Measurements from ENCODE around the gene MB. TPM values are rescaled to one million over a fixed set of nuclear protein-coding genes. Genes with fewer than 3 reads are reported as not detected.

Gene MB
- total RNA-seq, 1 experiment from 2014 or later: not detected

DNA sequence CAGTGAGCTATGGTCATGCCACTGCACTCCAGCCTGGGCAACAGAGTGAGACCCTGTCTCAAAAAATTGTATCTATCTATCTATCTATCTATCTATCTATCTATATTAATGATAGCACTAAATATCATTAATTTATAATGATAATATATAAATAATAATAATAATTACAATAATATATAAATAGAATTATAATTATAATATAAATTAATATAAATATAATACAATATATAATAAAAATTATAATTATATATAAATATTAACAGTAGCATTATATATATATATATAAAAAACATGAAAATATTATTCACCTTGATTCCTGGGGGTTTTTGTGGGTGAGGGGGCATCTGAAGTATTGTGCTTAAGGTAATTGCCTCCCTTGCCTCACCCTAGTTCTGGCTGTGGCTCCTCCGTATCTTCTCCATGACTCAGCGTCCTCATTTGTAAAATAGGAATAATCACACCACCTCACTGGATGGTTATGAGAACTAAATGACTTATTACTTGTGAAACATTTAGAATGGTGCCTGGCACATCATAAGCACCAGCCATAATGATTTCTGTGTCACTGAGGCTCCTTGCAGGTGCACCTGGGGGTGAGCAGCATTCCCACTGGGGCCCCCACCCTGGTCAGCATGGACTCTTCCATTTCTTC, 57.6 kb downstream of the MB start:
- Histone ChIP-seq H3K27me3 (ENCODE audit: low read length) (no peaks in the 10 kb centered on the region), H3K27ac (ENCODE audit: low read length) (no peak overlapping the region), H4K20me1 (ENCODE audit: insufficient read depth, low read depth, low read length) (no peaks in the 10 kb centered on the region), H2AFZ (ENCODE audit: low read length) (no peak overlapping the region), H3K4me2 (ENCODE audit: low read depth, low read length, poor library complexity, severe bottlenecking) (no peak overlapping the region), H3K4me1 (ENCODE audit: low read length) (no peaks in the 10 kb centered on the region), H3K79me2 (ENCODE audit: low read length) (no peaks in the 10 kb centered on the region), H3K9ac (ENCODE audit: low read length) (no peak overlapping the region), H3K4me3 (ENCODE audit: low read length) (no peak overlapping the region), H3K36me3 (ENCODE audit: insufficient read depth, low read length) (no peaks in the 10 kb centered on the region), H3K9me2 (replicated peaks; ENCODE audit: insufficient read depth, low read length) (no peaks in the 10 kb centered on the region), H3K9me3 (ENCODE audit: low read length) (no peaks in the 10 kb centered on the region)
- no peak for DNase-seq

DNA sequence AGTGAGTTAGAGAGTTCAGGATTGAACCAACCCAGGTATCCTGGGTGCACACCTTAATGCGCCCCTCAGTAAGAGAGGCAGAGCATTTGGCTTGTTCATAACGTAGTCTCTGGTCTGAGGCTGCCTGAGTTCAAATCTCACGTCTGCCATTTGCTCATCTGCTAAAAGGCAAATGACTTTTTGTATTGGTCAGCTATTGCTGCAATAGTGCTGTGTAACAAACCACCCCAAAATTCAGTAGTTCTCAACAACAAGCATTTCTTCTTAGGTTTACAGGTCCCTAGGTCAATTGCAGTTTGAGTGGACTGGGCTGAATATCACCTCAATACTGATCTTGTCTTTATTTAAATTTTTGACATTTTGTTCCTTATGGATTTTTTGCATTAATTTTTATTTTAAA, 58.4 kb downstream of the MB start:
- Histone ChIP-seq H3K9me3 (ENCODE audit: low read length) (no peaks in the 10 kb centered on the region), H3K4me3 (ENCODE audit: low read length) (no peak overlapping the region), H3K27ac (ENCODE audit: low read length) (no peak overlapping the region), H3K9ac (ENCODE audit: low read length) (no peak overlapping the region), H3K36me3 (ENCODE audit: insufficient read depth, low read length) (no peaks in the 10 kb centered on the region), H4K20me1 (ENCODE audit: insufficient read depth, low read depth, low read length) (peaks cover 4% of the 10 kb centered on the region; the same call in 1 of the 2 replicates), H2AFZ (ENCODE audit: low read length) (no peak overlapping the region), H3K9me2 (replicated peaks; ENCODE audit: insufficient read depth, low read length) (no peaks in the 10 kb centered on the region), H3K4me1 (ENCODE audit: low read length) (no peaks in the 10 kb centered on the region), H3K4me2 (ENCODE audit: low read depth, low read length, poor library complexity, severe bottlenecking) (no peak overlapping the region), H3K27me3 (ENCODE audit: low read length) (no peaks in the 10 kb centered on the region), H3K79me2 (ENCODE audit: low read length) (no peaks in the 10 kb centered on the region)
- DNase-seq: no peak

DNA sequence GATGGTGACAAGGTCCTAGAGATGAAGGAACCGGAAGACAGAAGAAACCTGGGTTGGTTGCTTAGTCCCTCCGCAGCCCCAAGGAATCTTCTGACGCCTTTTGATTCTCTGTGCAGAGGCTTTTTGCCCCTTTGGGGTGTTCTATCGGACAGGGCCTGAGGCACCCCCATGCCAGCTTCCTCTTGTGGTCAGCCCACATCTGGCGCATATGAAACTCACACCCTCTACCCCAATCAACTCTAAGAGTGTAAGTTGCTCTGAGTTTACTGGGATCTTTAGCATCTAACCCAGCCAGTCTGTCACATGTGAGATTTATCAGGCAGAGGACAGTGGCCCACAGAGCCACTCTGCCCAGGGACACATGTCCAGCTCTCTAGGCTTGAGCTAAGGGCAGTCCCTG, 59.1 kb downstream of the MB start:
- H2AFZ ChIP-seq (ENCODE audit: low read length): no peak overlapping the region

More for the DNA sequence above, 59.1 kb downstream of the MB start:
- no peak for DNase-seq
- H3K36me3 ChIP-seq (ENCODE audit: insufficient read depth, low read length): no peaks in the 10 kb centered on the region
- H3K4me3 ChIP-seq (ENCODE audit: low read length): no peak overlapping the region
- no peak overlapping the region for H3K27ac ChIP-seq (ENCODE audit: low read length)
- peaks cover 7% of the 10 kb centered on the region; the same call in 1 of the 2 replicates for H4K20me1 ChIP-seq (ENCODE audit: insufficient read depth, low read depth, low read length)
- no peaks in the 10 kb centered on the region for H3K27me3 ChIP-seq (ENCODE audit: low read length)
- no peak overlapping the region for H3K9ac ChIP-seq (ENCODE audit: low read length)
- H3K9me3 ChIP-seq (ENCODE audit: low read length): no peaks in the 10 kb centered on the region
- no peaks in the 10 kb centered on the region for H3K9me2 ChIP-seq (replicated peaks; ENCODE audit: insufficient read depth, low read length)
- no peaks in the 10 kb centered on the region for H3K4me1 ChIP-seq (ENCODE audit: low read length)
- H3K4me2 ChIP-seq (ENCODE audit: low read depth, low read length, poor library complexity, severe bottlenecking): no peak overlapping the region
- H3K79me2 ChIP-seq (ENCODE audit: low read length): no peaks in the 10 kb centered on the region

Other genes with a start within 250 kb of the MB start
- gene HMOX1, start 236.2 kb downstream of the MB start, total RNA-seq (2014; rRNA removed; shearing (Covaris generic); ENCODE audit: low replicate concordance): 1.3 and 1.8 TPM in 2 replicates
- 83.7 and 97.4 TPM in 2 replicates for gene MCM5, start 217.2 kb downstream of the MB start, total RNA-seq (2014; rRNA removed; shearing (Covaris generic); ENCODE audit: low replicate concordance)
- gene RASD2, start 76.5 kb downstream of the MB start, total RNA-seq (2014; rRNA removed; shearing (Covaris generic); ENCODE audit: low replicate concordance): not detected in 2 replicates
- 0.11 and 0.37 TPM in 2 replicates for gene APOL6, start 31.1 kb upstream of the MB start, total RNA-seq (2014; rRNA removed; shearing (Covaris generic); ENCODE audit: low replicate concordance)
- not detected in 2 replicates for gene APOL5, start 100.5 kb upstream of the MB start, total RNA-seq (2014; rRNA removed; shearing (Covaris generic); ENCODE audit: low replicate concordance)